CD4-positive, alpha-beta T cell (primary cell): ENCODE results near the gene CXCL6. TPM values are rescaled to one million over a fixed set of nuclear protein-coding genes. Genes with fewer than 3 reads are reported as not detected.

ENCODE experiments used
- ATAC-seq: fragments of 200-7000 bp; cut with Tn5 transposase; one replicate; pipeline ENCODE4 v1.10.0; 2022; ENCODE audit warnings: mild to moderate bottlenecking; ENCODE audit not compliant: poor library complexity
- CTCF ChIA-PET: fragments of 350-600 bp; sonication (Branson Sonifier 250); formaldehyde crosslinking; loops from one replicate; lab custom pipeline; 2021; ENCODE audit warnings: antibody characterized with exemption, inconsistent platforms; lab: Charles Lee
- POLR2A ChIA-PET: fragments of 350-600 bp; sonication (Branson Sonifier 250); formaldehyde crosslinking; loops from one replicate; lab custom pipeline; 2021; ENCODE audit warnings: antibody characterized with exemption, inconsistent platforms; lab: Charles Lee
- DNase-seq, 14 experiments: peaks; one replicate each; pipeline ENCODE4 v3.0.0-alpha.2; 2013 to 2020; ENCODE audit warnings: mixed read lengths in 2 of 14
- H3K27ac ChIP-seq, 2 donors: one replicate each; pipeline versions ENCODE4 v1.5.1 to v1.7.0; 2013; ENCODE audit warnings: low read length in 2 of 2, low read depth in 1 of 2, mild to moderate bottlenecking in 1 of 2
- H3K27me3 ChIP-seq, 2 experiments: 1 replicate in 1 of 2; 2 replicates in 1 of 2; pipeline versions ENCODE4 v1.6.1 to v1.7.0; 2013; ENCODE audit warnings: low read length in 2 of 2, control low read depth in 1 of 2, mild to moderate bottlenecking in 1 of 2, moderate library complexity in 1 of 2; ENCODE audit not compliant: insufficient read depth in 2 of 2, control insufficient read depth in 1 of 2
- H3K36me3 ChIP-seq: one replicate; pipeline ENCODE4 v1.6.1; 2013; ENCODE audit warnings: low read length, control low read depth; ENCODE audit not compliant: insufficient read depth
- H3K4me1 ChIP-seq: one replicate; pipeline ENCODE4 v1.6.1; 2013; ENCODE audit warnings: low read length, control low read depth; ENCODE audit not compliant: insufficient read depth
- H3K4me3 ChIP-seq: one replicate; pipeline ENCODE4 v1.5.1; 2013; ENCODE audit warnings: mild to moderate bottlenecking, low read length, moderate library complexity
- H3K9me3 ChIP-seq, 2 experiments: 1 replicate in 1 of 2; 2 replicates in 1 of 2; pipeline versions ENCODE4 v1.6.1 to v1.7.0; 2013; ENCODE audit warnings: low read length in 2 of 2, mild to moderate bottlenecking in 2 of 2, control low read depth in 1 of 2, moderate library complexity in 1 of 2; ENCODE audit not compliant: control insufficient read depth in 1 of 2, insufficient read depth in 1 of 2
- H3K27ac Mint-ChIP-seq: one replicate; pipeline ENCODE4 v1.8.0; 2020; ENCODE audit warnings: mixed read lengths
- H3K27me3 Mint-ChIP-seq: one replicate; pipeline ENCODE4 v1.8.0; 2021; ENCODE audit warnings: mixed read lengths
- H3K36me3 Mint-ChIP-seq: one replicate; pipeline ENCODE4 v1.8.0; 2021; ENCODE audit warnings: low read depth, mixed read lengths
- H3K4me1 Mint-ChIP-seq: one replicate; pipeline ENCODE4 v1.8.0; 2021; ENCODE audit warnings: low read depth, mixed read lengths
- H3K4me3 Mint-ChIP-seq: one replicate; pipeline ENCODE4 v1.8.0; 2020; ENCODE audit warnings: mild to moderate bottlenecking, mixed read lengths
- H3K9me3 Mint-ChIP-seq: one replicate; pipeline ENCODE4 v1.8.0; 2020; ENCODE audit warnings: mixed read lengths
- CTCF ChIP-seq: fragments of 200-600 bp; IDR thresholded peaks from one replicate; pipeline ENCODE4 v1.8.0; 2022; ENCODE audit warnings: antibody characterized with exemption, mild to moderate bottlenecking
- intact Hi-C, 2 experiments: fragments of 100-400 bp; cut with DNase I in 1 of 2; cut with micrococcal nuclease in 1 of 2; formaldehyde crosslinking; loops; one replicate each; pipeline versions ENCODE4 v1.15.1 to v1.9.0; 2023 to 2025; cut with DNase I, micrococcal nuclease
- total RNA-seq, 174 experiments: library from RNA in 2 of 174; stranded (reverse) in 2 of 174; gene quantifications; one replicate each; pipeline ENCODE4 v1.2.3 and lab custom pipeline; 2021 to 2026

The CXCL6 gene
- total RNA-seq, 2 experiments from 2014 or later, result not detected

GRCh38 chr4:73864365-73864764 lies 27.9 kb downstream of the CXCL6 start:
- no peak overlapping the region for H3K27ac ChIP-seq
- H3K4me1 ChIP-seq, result no peaks in the 10 kb centered on the region
- ChIA-PET CTCF (no interaction called here), POLR2A (no interaction called here)
- Mint-ChIP-seq H3K4me3 (no peak overlapping the region), H3K4me1 (no peaks in the 10 kb centered on the region), H3K36me3 (no peaks in the 10 kb centered on the region), H3K27ac (no peak overlapping the region), H3K9me3 (no peaks in the 10 kb centered on the region), H3K27me3 (peaks cover 24% of the 10 kb centered on the region)
- TF ChIP-seq CTCF, result no peak
- intact Hi-C loops, result no loop called here
- H3K36me3 ChIP-seq, result no peaks in the 10 kb centered on the region
- H3K27me3 ChIP-seq, result peaks cover 3 to 7% of the 10 kb centered on the region in 2 experiments
- H3K9me3 ChIP-seq, result peaks cover 0 to 9% of the 10 kb centered on the region in 2 experiments
- no peak for ATAC-seq
- no peak for DNase-seq
- no peak overlapping the region for H3K4me3 ChIP-seq

GRCh38 chr4:73864961-73865360 lies 28.5 kb downstream of the CXCL6 start:
- H3K4me3 Mint-ChIP-seq, result no peak overlapping the region
- Histone ChIP-seq H3K27ac (no peak overlapping the region), H3K9me3 (peaks cover 0 to 13% of the 10 kb centered on the region in 2 experiments), H3K36me3 (no peaks in the 10 kb centered on the region), H3K4me3 (no peak overlapping the region), H3K27me3 (peaks cover 3 to 7% of the 10 kb centered on the region in 2 experiments), H3K4me1 (no peaks in the 10 kb centered on the region)
- DNase-seq (no peak), ATAC-seq (no peak)
- no peak overlapping the region for H3K27ac Mint-ChIP-seq
- H3K9me3 Mint-ChIP-seq, result no peaks in the 10 kb centered on the region
- intact Hi-C loops, result no loop called here
- no peak for TF ChIP-seq CTCF
- H3K27me3 Mint-ChIP-seq, result peaks cover 30% of the 10 kb centered on the region
- POLR2A ChIA-PET, result no interaction called here
- CTCF ChIA-PET, result no interaction called here
- H3K36me3 Mint-ChIP-seq, result no peaks in the 10 kb centered on the region
- no peaks in the 10 kb centered on the region for H3K4me1 Mint-ChIP-seq

- no peak overlapping the region for H3K4me3 Mint-ChIP-seq
- Histone ChIP-seq H3K4me1 (no peaks in the 10 kb centered on the region), H3K4me3 (no peak overlapping the region), H3K27me3 (peaks cover 3 to 7% of the 10 kb centered on the region in 2 experiments), H3K27ac (no peak overlapping the region), H3K36me3 (no peaks in the 10 kb centered on the region), H3K9me3 (peaks cover 0 to 13% of the 10 kb centered on the region in 2 experiments)
- ChIA-PET POLR2A (no interaction called here), CTCF (no interaction called here)
- ATAC-seq, result no peak
- no peaks in the 10 kb centered on the region for H3K9me3 Mint-ChIP-seq
- DNase-seq, result no peak
- H3K36me3 Mint-ChIP-seq, result no peaks in the 10 kb centered on the region
- intact Hi-C loops, result no loop called here
- no peak overlapping the region for H3K27ac Mint-ChIP-seq
- no peak for TF ChIP-seq CTCF
- no peaks in the 10 kb centered on the region for H3K4me1 Mint-ChIP-seq
- H3K27me3 Mint-ChIP-seq, result peaks cover 28% of the 10 kb centered on the region
Measured at GRCh38 chr4:73865431-73866096, 29.1 kb downstream of the CXCL6 start.
